CD4-positive, alpha-beta memory T cell (primary cell): ENCODE measurements around the gene ZBED3. TPM values are rescaled to one million over a fixed set of nuclear protein-coding genes. Genes with fewer than 3 reads are reported as not detected.
"Not testable (repeated sequence)": the region's sequence is repeated elsewhere in the genome, so short reads cannot be mapped to it uniquely, and the experiment has no call there.

ENCODE experiments used
- CTCF ChIA-PET: fragments of 350-600 bp; sonication (Branson Sonifier 250); formaldehyde crosslinking; loops from one replicate; lab custom pipeline; 2021; ENCODE audit warnings: inconsistent platforms; ENCODE audit not compliant: partially characterized antibody; lab: Charles Lee
- POLR2A ChIA-PET: fragments of 350-600 bp; sonication (Branson Sonifier 250); formaldehyde crosslinking; loops from one replicate; lab custom pipeline; 2021; ENCODE audit not compliant: partially characterized antibody; lab: Charles Lee
- DNase-seq, 5 donors: peaks; one replicate each; pipeline versions ENCODE4 v3.0.0 to v3.0.0-alpha.2; 2020 to 2022; ENCODE audit warnings: mixed read lengths in 1 of 5
- H3K27ac ChIP-seq: one replicate; pipeline ENCODE4 v1.7.0; 2013; ENCODE audit warnings: low read depth, low read length
- H3K27me3 ChIP-seq: 2 replicates; pipeline ENCODE4 v1.7.0; 2013; ENCODE audit warnings: mild to moderate bottlenecking, low read length, moderate library complexity; ENCODE audit not compliant: insufficient read depth
- H3K36me3 ChIP-seq: 2 replicates; pipeline ENCODE4 v1.7.0; 2013; ENCODE audit warnings: mild to moderate bottlenecking, low read length, moderate library complexity; ENCODE audit not compliant: insufficient read depth
- H3K4me1 ChIP-seq: 2 replicates; pipeline ENCODE4 v1.7.0; 2013; ENCODE audit warnings: mild to moderate bottlenecking, low read length, moderate library complexity; ENCODE audit not compliant: insufficient read depth
- H3K4me3 ChIP-seq, 2 donors: one replicate each; pipeline ENCODE4 v1.7.0; 2013; ENCODE audit warnings: low read length in 2 of 2, mild to moderate bottlenecking in 1 of 2
- H3K9me3 ChIP-seq, 2 donors: one replicate each; pipeline ENCODE4 v1.7.0; 2013; ENCODE audit warnings: low read length in 2 of 2, control low read depth in 1 of 2; ENCODE audit not compliant: control insufficient read depth in 1 of 2
- H3K27ac Mint-ChIP-seq, 7 donors: one replicate each; pipeline ENCODE4 v1.8.0; 2020 to 2021; ENCODE audit warnings: mixed read lengths in 7 of 7, mild to moderate bottlenecking in 6 of 7, inconsistent platforms in 3 of 7, moderate library complexity in 3 of 7
- H3K27me3 Mint-ChIP-seq, 2 donors: one replicate each; pipeline ENCODE4 v1.8.0; 2020 to 2021; ENCODE audit warnings: mixed read lengths in 2 of 2
- H3K36me3 Mint-ChIP-seq, 2 donors: one replicate each; pipeline ENCODE4 v1.8.0; 2020 to 2021; ENCODE audit warnings: mixed read lengths in 2 of 2, inconsistent platforms in 1 of 2, mild to moderate bottlenecking in 1 of 2
- H3K4me1 Mint-ChIP-seq, 4 donors: one replicate each; pipeline ENCODE4 v1.8.0; 2020 to 2021; ENCODE audit warnings: mixed read lengths in 4 of 4, mild to moderate bottlenecking in 1 of 4
- H3K4me3 Mint-ChIP-seq, 8 donors: one replicate each; pipeline ENCODE4 v1.8.0; 2020 to 2021; ENCODE audit warnings: mixed read lengths in 8 of 8, mild to moderate bottlenecking in 7 of 8, moderate library complexity in 6 of 8, inconsistent platforms in 3 of 8
- H3K9me3 Mint-ChIP-seq, 8 donors: one replicate each; pipeline ENCODE4 v1.8.0; 2020 to 2021; ENCODE audit warnings: mixed read lengths in 8 of 8, mild to moderate bottlenecking in 5 of 8, inconsistent platforms in 3 of 8, moderate library complexity in 1 of 8
- intact Hi-C: fragments of 100-400 bp; cut with micrococcal nuclease; formaldehyde crosslinking; loops from one replicate; pipeline ENCODE4 v1.15.1; 2023
- polyA plus RNA-seq, 2 donors: library from polyadenylated mRNA; unstranded; fragments of 300-500 nt; fragmentation: Illumina TruSeq; gene quantifications; one replicate each; pipeline ENCODE4 v1.2.3, GENCODE V29; 2021
- total RNA-seq, 2 experiments: library from RNA; stranded (reverse); gene quantifications; one replicate each; pipeline ENCODE4 v1.2.3, GENCODE V29; 2021

ZBED3 gene
- total and polyA plus RNA-seq, 4 experiments from 2014 or later: 0.15 to 1.4 (median 0.90) TPM

- CTCF ChIA-PET: no interaction called here
- peaks cover 0 to 9% of the 10 kb centered on the region in 2 donors for H3K27me3 Mint-ChIP-seq
- no peaks in the 10 kb centered on the region for H3K4me1 Mint-ChIP-seq
These were observed 33.6 kb upstream of the ZBED3 start for GRCh38 chr5:77120706-77121105.

GRCh38 chr5:77120086-77120485 is 33.0 kb upstream of the ZBED3 start:
- Mint-ChIP-seq H3K4me1 (no peaks in the 10 kb centered on the region), H3K27me3 (peaks cover 0 to 12% of the 10 kb centered on the region in 2 donors), H3K27ac (no peak overlapping the region), H3K36me3 (no peaks in the 10 kb centered on the region), H3K9me3 (peaks cover 0 to 2% (median 0%) of the 10 kb centered on the region in 8 donors), H3K4me3 (no peak overlapping the region)
- H3K4me3 ChIP-seq: no peak overlapping the region
- no peak overlapping the region for H3K27ac ChIP-seq
- H3K36me3 ChIP-seq: no peaks in the 10 kb centered on the region
- no peaks in the 10 kb centered on the region for H3K4me1 ChIP-seq
- intact Hi-C loops: no loop called here
- CTCF ChIA-PET: no interaction called here
- no peaks in the 10 kb centered on the region for H3K27me3 ChIP-seq
- POLR2A ChIA-PET: no interaction called here
- DNase-seq: no peak
- no peaks in the 10 kb centered on the region for H3K9me3 ChIP-seq

More at GRCh38 chr5:77120706-77121105, 33.6 kb upstream of the ZBED3 start:
- Histone ChIP-seq H3K27ac (no peak overlapping the region), H3K9me3 (no peaks in the 10 kb centered on the region), H3K27me3 (no peaks in the 10 kb centered on the region), H3K4me3 (no peak overlapping the region), H3K4me1 (no peaks in the 10 kb centered on the region), H3K36me3 (no peaks in the 10 kb centered on the region)
- no peak overlapping the region for H3K27ac Mint-ChIP-seq
- POLR2A ChIA-PET: no interaction called here
- H3K36me3 Mint-ChIP-seq: no peaks in the 10 kb centered on the region
- intact Hi-C loops: no loop called here
- peaks cover 0 to 2% (median 0%) of the 10 kb centered on the region in 8 donors for H3K9me3 Mint-ChIP-seq
- H3K4me3 Mint-ChIP-seq: no peak overlapping the region
- no peak for DNase-seq

GRCh38 chr5:77117161-77117560 is 30.1 kb upstream of the ZBED3 start:
- no peak for DNase-seq
- Histone ChIP-seq H3K27me3 (no peaks in the 10 kb centered on the region), H3K9me3 (no peaks in the 10 kb centered on the region), H3K36me3 (no peaks in the 10 kb centered on the region), H3K4me3 (no peak overlapping the region), H3K4me1 (no peaks in the 10 kb centered on the region), H3K27ac (no peak overlapping the region)
- H3K27ac Mint-ChIP-seq: no peak overlapping the region
- no peaks in the 10 kb centered on the region for H3K36me3 Mint-ChIP-seq
- ChIA-PET CTCF (no interaction called here), POLR2A (no interaction called here)
- H3K4me3 Mint-ChIP-seq: no peak overlapping the region
- H3K9me3 Mint-ChIP-seq: peaks cover 0 to 10% (median 5%) of the 10 kb centered on the region in 8 donors
- intact Hi-C loops: no loop called here
- H3K4me1 Mint-ChIP-seq: no peaks in the 10 kb centered on the region
- peaks cover 2 to 24% of the 10 kb centered on the region in 2 donors for H3K27me3 Mint-ChIP-seq

- H3K9me3 ChIP-seq, POLR2A ChIA-PET, H3K4me3 ChIP-seq, H3K27me3 ChIP-seq, H3K27ac Mint-ChIP-seq, H3K27ac ChIP-seq, H3K4me1 ChIP-seq, intact Hi-C loops, DNase-seq, H3K36me3 Mint-ChIP-seq, H3K27me3 Mint-ChIP-seq, H3K4me3 Mint-ChIP-seq, H3K4me1 Mint-ChIP-seq, H3K36me3 ChIP-seq: not testable (repeated sequence)
- peaks cover 0 to 12% (median 0%) of the 10 kb centered on the region in 8 donors for H3K9me3 Mint-ChIP-seq
- CTCF ChIA-PET: interaction anchor here (0.5 kb wide), 1 partner anchor 1430 kb away, joined by 3 read pairs; no protein-coding TSS in a partner anchor
These were observed 19.9 kb upstream of the ZBED3 start for GRCh38 chr5:77107035-77107434.

GRCh38 chr5:77104813-77105212 is 17.7 kb upstream of the ZBED3 start:
- ChIA-PET CTCF (no interaction called here), POLR2A (no interaction called here)
- no peak overlapping the region for H3K4me3 ChIP-seq
- no peaks in the 10 kb centered on the region for H3K36me3 ChIP-seq
- no peaks in the 10 kb centered on the region for H3K4me1 ChIP-seq
- peaks cover 0 to 3% of the 10 kb centered on the region in 2 donors for H3K27me3 Mint-ChIP-seq
- no peaks in the 10 kb centered on the region for H3K9me3 ChIP-seq
- peaks cover 0 to 12% (median 0%) of the 10 kb centered on the region in 8 donors for H3K9me3 Mint-ChIP-seq
- no peaks in the 10 kb centered on the region for H3K36me3 Mint-ChIP-seq
- intact Hi-C loops: no loop called here
- H3K4me3 Mint-ChIP-seq: peak overlapping the region in 1 of 8 donors; percentile 61
- no peaks in the 10 kb centered on the region for H3K27me3 ChIP-seq
- H3K27ac ChIP-seq: no peak overlapping the region
- DNase-seq: no peak
- H3K4me1 Mint-ChIP-seq: no peaks in the 10 kb centered on the region
- no peak overlapping the region for H3K27ac Mint-ChIP-seq

GRCh38 chr5:77103457-77103856 is 16.4 kb upstream of the ZBED3 start:
- no peaks in the 10 kb centered on the region for H3K9me3 ChIP-seq
- Mint-ChIP-seq H3K9me3 (peaks cover 0 to 12% (median 0%) of the 10 kb centered on the region in 8 donors), H3K27ac (no peak overlapping the region), H3K4me1 (no peaks in the 10 kb centered on the region), H3K36me3 (no peaks in the 10 kb centered on the region), H3K4me3 (no peak overlapping the region), H3K27me3 (no peaks in the 10 kb centered on the region)
- POLR2A ChIA-PET: no interaction called here
- no peaks in the 10 kb centered on the region for H3K4me1 ChIP-seq
- DNase-seq: no peak
- intact Hi-C loops: no loop called here
- CTCF ChIA-PET: interaction anchor here (1.2 kb wide), 1 partner anchor 42 kb away, joined by 3 read pairs; no protein-coding TSS in a partner anchor
- H3K27me3 ChIP-seq: no peaks in the 10 kb centered on the region
- H3K27ac ChIP-seq: no peak overlapping the region
- H3K4me3 ChIP-seq: no peak overlapping the region
- no peaks in the 10 kb centered on the region for H3K36me3 ChIP-seq

GRCh38 chr5:77102549-77102948 is 15.5 kb upstream of the ZBED3 start:
- CTCF ChIA-PET: no interaction called here
- H3K9me3 ChIP-seq: no peaks in the 10 kb centered on the region
- POLR2A ChIA-PET: no interaction called here
- H3K4me3 ChIP-seq: no peak overlapping the region
- no peak for DNase-seq
- H3K27ac ChIP-seq: no peak overlapping the region
- no peaks in the 10 kb centered on the region for H3K27me3 ChIP-seq
- intact Hi-C loops: no loop called here
- Mint-ChIP-seq H3K27me3 (no peaks in the 10 kb centered on the region), H3K9me3 (peaks cover 0 to 12% (median 0%) of the 10 kb centered on the region in 8 donors), H3K36me3 (no peaks in the 10 kb centered on the region), H3K27ac (no peak overlapping the region), H3K4me3 (no peak overlapping the region), H3K4me1 (no peaks in the 10 kb centered on the region)
- no peaks in the 10 kb centered on the region for H3K36me3 ChIP-seq
- no peaks in the 10 kb centered on the region for H3K4me1 ChIP-seq
